A673 (cell line): ENCODE results near the gene CFAP410. TPM values are rescaled to one million over a fixed set of nuclear protein-coding genes. Genes with fewer than 3 reads are reported as not detected.

ENCODE experiments used
- BruUV-seq: library from RNA; stranded (reverse); fragments of 400-500 nt; replicated peaks from 2 replicates; lab custom pipeline; 2021; lab: Mats Ljungman, UMichigan
- CTCF ChIA-PET: fragments of 300-600 bp; sonication (Branson Sonifier 250); formaldehyde crosslinking; loops from one replicate; lab custom pipeline; 2022; ENCODE audit warnings: antibody characterized with exemption; lab: Charles Lee
- POLR2A ChIA-PET: fragments of 300-600 bp; sonication (Branson Sonifier 250); formaldehyde crosslinking; loops from one replicate; lab custom pipeline; 2022; ENCODE audit warnings: antibody characterized with exemption; ENCODE audit not compliant: low non-redundant PET; lab: Charles Lee
- DNase-seq: peaks from one replicate; pipeline ENCODE4 v3.0.0-alpha.2; 2015; ENCODE audit warnings: low spot score
- H3K27ac ChIP-seq: fragments of 200-600 bp; sonication (generic); 2 replicates; pipeline ENCODE4 v1.5.1; 2016; ENCODE audit warnings: mixed run types, low read depth, mild to moderate bottlenecking, mixed read lengths, antibody characterized with exemption, low read length; ENCODE audit not compliant: poor library complexity, severe bottlenecking
- H3K27me3 ChIP-seq: fragments of 200-600 bp; sonication (generic); replicated peaks from 2 replicates; pipeline ENCODE4 v1.6.1; 2017; ENCODE audit warnings: mixed run types, low read depth, mild to moderate bottlenecking, mixed read lengths, antibody characterized with exemption, low read length; ENCODE audit not compliant: insufficient read depth, poor library complexity
- H3K36me3 ChIP-seq: fragments of 200-600 bp; sonication (generic); 2 replicates; pipeline ENCODE4 v1.6.1; 2016; ENCODE audit warnings: mixed run types, mild to moderate bottlenecking, mixed read lengths, antibody characterized with exemption, low read length; ENCODE audit not compliant: insufficient read depth, poor library complexity, severe bottlenecking
- H3K4me1 ChIP-seq: fragments of 200-600 bp; sonication (generic); 2 replicates; pipeline ENCODE4 v1.6.1; 2017; ENCODE audit warnings: mixed run types, mild to moderate bottlenecking, mixed read lengths, antibody characterized with exemption, low read length; ENCODE audit not compliant: insufficient read depth, poor library complexity, severe bottlenecking
- H3K4me3 ChIP-seq: fragments of 200-600 bp; sonication (generic); 2 replicates; pipeline ENCODE4 v1.5.1; 2016; ENCODE audit warnings: low read depth, mixed run types, mild to moderate bottlenecking, mixed read lengths, low read length; ENCODE audit not compliant: poor library complexity, severe bottlenecking
- H3K9me3 ChIP-seq: fragments of 200-600 bp; sonication (generic); 2 replicates; pipeline ENCODE4 v1.6.1; 2016; ENCODE audit warnings: mixed run types, low read depth, mild to moderate bottlenecking, mixed read lengths, antibody characterized with exemption, low read length; ENCODE audit not compliant: poor library complexity, severe bottlenecking
- EZH2 ChIP-seq: fragments of 200-600 bp; sonication (generic); IDR thresholded peaks from 2 replicates; pipeline ENCODE4 v1.6.1; 2017; ENCODE audit warnings: borderline replicate concordance, low read depth, mild to moderate bottlenecking, mixed read lengths, antibody characterized with exemption, low read length; ENCODE audit not compliant: poor library complexity, severe bottlenecking
- intact Hi-C: fragments of 100-400 bp; cut with micrococcal nuclease; formaldehyde crosslinking; loops from one replicate; pipeline ENCODE4 v1.10.0; 2022; ENCODE audit not compliant: unreplicated experiment
- total RNA-seq: library from RNA; stranded (reverse); gene quantifications from 2 replicates; pipeline ENCODE4 v1.2.3, GENCODE V29; 2021
- TF ChIP-seq, protein P1 (sequence below): fragments of 300-800, 200-600 bp; sonication (generic); conservative IDR thresholded peaks from 2 replicates; pipeline ENCODE4 v1.5.1; 2017; ENCODE audit warnings: low read depth, mild to moderate bottlenecking, antibody characterized with exemption, low read length, moderate library complexity, mixed read lengths

CFAP410 gene
- total RNA-seq, 1 experiment from 2014 or later = 14.0 TPM

DNA sequence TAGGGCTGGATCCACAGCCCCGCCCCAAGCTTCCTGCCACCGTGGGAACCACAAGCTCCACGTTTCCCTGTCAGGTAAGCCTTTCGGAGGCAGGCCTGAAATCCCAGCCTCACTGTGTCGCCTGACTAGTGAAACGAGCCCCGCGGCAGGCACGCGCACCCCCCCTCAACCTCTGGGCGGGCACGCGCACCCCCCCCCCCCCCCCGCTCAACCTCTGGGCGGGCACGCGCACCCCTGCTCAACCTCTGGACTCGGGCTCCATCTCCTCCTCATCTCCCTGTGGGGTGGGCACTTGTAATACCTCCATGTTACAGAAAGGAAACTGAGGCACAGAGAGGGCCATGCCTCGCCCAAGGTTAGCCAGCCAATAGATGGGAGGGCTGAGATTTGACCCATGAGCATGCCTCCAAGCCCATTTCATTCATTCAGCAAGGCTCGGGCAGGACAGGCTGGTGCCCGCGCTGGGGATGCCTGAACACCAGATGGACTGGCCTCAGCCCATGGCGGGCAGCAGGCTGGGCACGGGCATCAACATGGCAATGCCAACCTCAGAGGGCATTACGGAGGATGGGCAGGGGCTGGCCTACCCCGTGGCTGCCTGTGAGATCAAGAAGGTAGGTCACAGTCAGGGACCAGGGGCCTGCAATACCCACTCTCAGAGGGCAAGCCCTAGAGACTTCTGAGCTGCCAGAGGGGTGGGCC lies 4.7 kb downstream of the CFAP410 start:
- H3K27me3 ChIP-seq = no peaks in the 10 kb centered on the region
- H3K4me3 ChIP-seq = no peak overlapping the region
- intact Hi-C loops = no loop called here
- TF ChIP-seq, protein P1, sequence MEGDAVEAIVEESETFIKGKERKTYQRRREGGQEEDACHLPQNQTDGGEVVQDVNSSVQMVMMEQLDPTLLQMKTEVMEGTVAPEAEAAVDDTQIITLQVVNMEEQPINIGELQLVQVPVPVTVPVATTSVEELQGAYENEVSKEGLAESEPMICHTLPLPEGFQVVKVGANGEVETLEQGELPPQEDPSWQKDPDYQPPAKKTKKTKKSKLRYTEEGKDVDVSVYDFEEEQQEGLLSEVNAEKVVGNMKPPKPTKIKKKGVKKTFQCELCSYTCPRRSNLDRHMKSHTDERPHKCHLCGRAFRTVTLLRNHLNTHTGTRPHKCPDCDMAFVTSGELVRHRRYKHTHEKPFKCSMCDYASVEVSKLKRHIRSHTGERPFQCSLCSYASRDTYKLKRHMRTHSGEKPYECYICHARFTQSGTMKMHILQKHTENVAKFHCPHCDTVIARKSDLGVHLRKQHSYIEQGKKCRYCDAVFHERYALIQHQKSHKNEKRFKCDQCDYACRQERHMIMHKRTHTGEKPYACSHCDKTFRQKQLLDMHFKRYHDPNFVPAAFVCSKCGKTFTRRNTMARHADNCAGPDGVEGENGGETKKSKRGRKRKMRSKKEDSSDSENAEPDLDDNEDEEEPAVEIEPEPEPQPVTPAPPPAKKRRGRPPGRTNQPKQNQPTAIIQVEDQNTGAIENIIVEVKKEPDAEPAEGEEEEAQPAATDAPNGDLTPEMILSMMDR = no peak
- no peak for TF ChIP-seq EZH2
- BruUV-seq = no TSS peak
- no peak overlapping the region for H3K27ac ChIP-seq
- no peaks in the 10 kb centered on the region for H3K36me3 ChIP-seq
- peaks cover 6% of the 10 kb centered on the region for H3K4me1 ChIP-seq
- ChIA-PET POLR2A (no interaction called here), CTCF (no interaction called here)
- DNase-seq = no peak
- no peaks in the 10 kb centered on the region for H3K9me3 ChIP-seq

DNA sequence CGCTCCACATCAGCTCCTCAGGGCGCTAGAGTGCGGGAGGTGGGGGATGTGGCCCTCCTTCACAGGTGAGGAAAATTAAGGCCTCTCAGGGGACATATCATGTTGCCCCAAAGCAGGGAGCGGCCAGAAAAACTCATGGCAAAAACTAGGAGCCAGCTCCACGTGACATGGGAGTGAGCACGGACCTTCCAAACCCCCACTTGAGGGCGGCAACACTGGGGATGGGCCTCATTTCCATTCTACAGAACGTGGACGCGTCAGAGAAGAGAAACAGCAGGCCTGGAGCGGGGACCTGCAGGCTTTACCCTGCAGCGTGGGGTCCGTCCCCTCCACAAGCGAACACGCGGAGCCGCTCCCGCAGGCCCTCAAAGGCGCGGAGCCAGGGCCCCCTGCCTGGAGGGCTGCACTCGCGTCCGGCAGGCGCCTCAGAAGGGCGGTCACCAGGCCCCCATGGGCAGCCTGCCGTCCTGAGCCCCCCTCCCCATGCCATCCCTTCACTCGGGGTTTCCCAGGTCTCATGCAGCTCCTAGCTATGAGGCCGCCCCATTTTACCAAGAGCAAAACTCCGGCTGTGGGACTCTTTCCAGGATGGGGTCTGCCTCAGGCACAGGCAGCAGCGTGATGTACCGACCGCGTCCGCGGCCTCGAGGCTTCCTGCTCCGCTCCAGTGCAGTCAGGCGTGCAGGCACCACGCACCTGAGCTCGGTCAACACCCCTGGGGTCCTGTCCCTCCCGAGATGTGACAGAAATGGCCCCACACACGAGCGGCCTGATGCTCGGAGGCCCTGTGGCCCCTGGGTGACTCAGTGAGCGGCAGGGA lies 5.5 kb downstream of the CFAP410 start:
- no peak overlapping the region for H3K27ac ChIP-seq
- no peaks in the 10 kb centered on the region for H3K36me3 ChIP-seq
- no TSS peak for BruUV-seq
- H3K4me1 ChIP-seq = peaks cover 6% of the 10 kb centered on the region
- H3K9me3 ChIP-seq = no peaks in the 10 kb centered on the region
- ChIA-PET POLR2A (no interaction called here), CTCF (no interaction called here)
- no peaks in the 10 kb centered on the region for H3K27me3 ChIP-seq
- no peak for DNase-seq
- H3K4me3 ChIP-seq = no peak overlapping the region
- TF ChIP-seq, protein P1 = no peak
- no peak for TF ChIP-seq EZH2
- intact Hi-C loops = no loop called here

DNA sequence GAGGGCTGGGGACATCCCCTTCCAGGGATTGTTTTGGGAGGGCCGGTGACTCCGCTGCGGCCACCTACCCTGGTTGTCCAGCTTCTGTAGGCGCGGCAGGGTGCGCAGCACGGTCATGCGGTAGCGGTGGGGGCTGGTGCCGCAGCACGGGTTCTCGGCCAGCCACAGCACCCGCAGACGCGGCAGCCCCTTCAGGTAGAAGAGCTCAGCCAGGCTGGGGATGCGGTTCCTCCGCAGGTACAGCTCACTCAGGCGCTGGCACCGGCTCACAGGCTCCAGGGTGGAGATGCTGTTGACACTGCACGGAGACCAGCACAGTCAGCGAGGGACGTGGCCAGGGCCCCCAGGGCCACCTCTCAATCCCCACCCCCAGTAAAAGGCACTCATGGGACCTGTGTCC lies 6.2 kb downstream of the CFAP410 start:
- ChIA-PET CTCF (no interaction called here), POLR2A (no interaction called here)
- Histone ChIP-seq H3K4me1 (peaks cover 2% of the 10 kb centered on the region), H3K27ac (no peak overlapping the region), H3K27me3 (no peaks in the 10 kb centered on the region), H3K4me3 (no peak overlapping the region), H3K9me3 (no peaks in the 10 kb centered on the region), H3K36me3 (no peaks in the 10 kb centered on the region)
- intact Hi-C loops = no loop called here
- no TSS peak for BruUV-seq
- DNase-seq = no peak
- TF ChIP-seq EZH2 = no peak
- TF ChIP-seq, protein P1 = no peak
